SK-N-MC (cell line): Measurements from ENCODE around the gene UBTD1.

ENCODE experiments used
- EZH2 ChIP-seq: fragments of 200-600 bp; sonication (generic); IDR thresholded peaks from one replicate; pipeline ENCODE4 v1.6.1; 2017; ENCODE audit warnings: antibody characterized with exemption
- POLR2AphosphoS5 ChIP-seq: IDR thresholded peaks from 2 replicates; pipeline ENCODE4 v1.6.1; 2012; ENCODE audit warnings: mild to moderate bottlenecking, low read depth, low read length, borderline replicate concordance

DNA sequence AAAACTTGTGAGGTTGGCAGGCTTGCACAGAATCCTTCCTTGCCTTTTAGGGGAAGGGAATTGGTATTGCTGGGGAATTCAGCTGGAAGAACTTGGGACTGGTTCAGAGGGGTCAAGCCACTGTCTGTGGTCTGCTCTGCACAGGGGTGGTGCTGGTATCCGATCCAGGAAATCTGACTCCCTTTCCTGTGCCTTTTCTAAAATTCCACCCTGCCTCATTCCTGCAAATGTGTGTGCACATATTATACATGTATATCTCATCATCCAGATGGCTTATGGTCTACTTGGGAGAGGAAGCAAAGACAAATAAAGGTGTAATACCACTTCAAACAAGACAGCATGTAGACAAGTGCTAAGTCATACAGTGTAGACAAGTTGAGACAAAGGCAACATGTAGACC is 14.3 kb downstream of the UBTD1 start:
- TF ChIP-seq EZH2 (no peak), POLR2AphosphoS5 (no peak)
